Activated naive CD8-positive, alpha-beta T cell treated with anti-CD3 and anti-CD28 coated beads, Interleukin-2, amount 50 U/mL, for 16 hours (primary cell): ENCODE results near the gene NPSR1.
"Not testable (repeated sequence)": the region's sequence is repeated elsewhere in the genome, so short reads cannot be mapped to it uniquely, and the experiment has no call there.

Experiments
- DNase-seq: peaks from one replicate; pipeline ENCODE4 v3.0.0-alpha.2; 2020; ENCODE audit warnings: low read depth, low spot score

The NPSR1 gene, protein sequence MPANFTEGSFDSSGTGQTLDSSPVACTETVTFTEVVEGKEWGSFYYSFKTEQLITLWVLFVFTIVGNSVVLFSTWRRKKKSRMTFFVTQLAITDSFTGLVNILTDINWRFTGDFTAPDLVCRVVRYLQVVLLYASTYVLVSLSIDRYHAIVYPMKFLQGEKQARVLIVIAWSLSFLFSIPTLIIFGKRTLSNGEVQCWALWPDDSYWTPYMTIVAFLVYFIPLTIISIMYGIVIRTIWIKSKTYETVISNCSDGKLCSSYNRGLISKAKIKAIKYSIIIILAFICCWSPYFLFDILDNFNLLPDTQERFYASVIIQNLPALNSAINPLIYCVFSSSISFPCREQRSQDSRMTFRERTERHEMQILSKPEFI

GRCh38 chr7:34657632-34658268 lies at the start of gene NPSR1:
Gene NPSR1 (plus strand): TSS chr7:34658218. CDS start chr7:34658413, 195 bp downstream.
- DNase-seq: no peak

DNA sequence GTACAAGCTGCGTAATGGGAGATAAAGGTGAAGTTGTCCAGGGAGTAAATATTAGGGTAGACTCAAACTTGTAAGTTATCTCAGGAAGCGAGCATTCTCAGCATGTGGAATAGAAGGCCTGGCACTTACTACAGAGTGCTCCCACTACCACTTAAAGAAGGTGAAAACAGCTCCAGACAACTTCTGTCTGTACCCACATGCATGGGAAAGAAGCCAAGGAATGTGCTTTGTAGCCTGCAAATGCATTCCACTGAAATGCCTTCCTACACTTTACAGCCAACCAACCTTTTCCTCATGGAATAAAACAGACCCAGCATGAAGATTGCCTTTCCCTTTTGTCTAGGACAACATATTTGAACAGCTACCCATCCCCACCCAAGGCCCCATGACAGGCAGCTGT lies 45.4 kb upstream of the NPSR1 start:
- no peak for DNase-seq

GRCh38 chr7:34620425-34620824 lies 37.6 kb upstream of the NPSR1 start:
- no peak for DNase-seq

DNA sequence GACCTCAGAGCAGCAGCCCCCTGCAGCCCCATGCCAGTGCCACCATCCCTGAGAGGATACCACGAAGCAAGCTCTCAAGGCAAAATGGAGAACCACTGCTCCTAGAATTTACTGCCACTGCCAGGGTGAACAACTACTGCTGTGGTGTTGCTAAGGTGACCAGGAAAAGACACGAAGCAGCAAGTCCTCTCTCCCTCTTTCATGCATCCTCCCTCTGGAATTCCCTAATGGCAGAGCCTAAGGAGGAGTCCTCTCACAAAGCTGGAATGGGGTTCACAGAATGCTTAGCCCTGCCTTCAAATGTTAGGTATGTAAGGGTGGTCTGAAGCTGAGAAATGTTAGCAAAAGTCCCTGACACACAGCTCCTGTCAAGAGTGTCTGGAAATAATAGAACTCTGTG lies 35.8 kb upstream of the NPSR1 start:
- DNase-seq: no peak

DNA sequence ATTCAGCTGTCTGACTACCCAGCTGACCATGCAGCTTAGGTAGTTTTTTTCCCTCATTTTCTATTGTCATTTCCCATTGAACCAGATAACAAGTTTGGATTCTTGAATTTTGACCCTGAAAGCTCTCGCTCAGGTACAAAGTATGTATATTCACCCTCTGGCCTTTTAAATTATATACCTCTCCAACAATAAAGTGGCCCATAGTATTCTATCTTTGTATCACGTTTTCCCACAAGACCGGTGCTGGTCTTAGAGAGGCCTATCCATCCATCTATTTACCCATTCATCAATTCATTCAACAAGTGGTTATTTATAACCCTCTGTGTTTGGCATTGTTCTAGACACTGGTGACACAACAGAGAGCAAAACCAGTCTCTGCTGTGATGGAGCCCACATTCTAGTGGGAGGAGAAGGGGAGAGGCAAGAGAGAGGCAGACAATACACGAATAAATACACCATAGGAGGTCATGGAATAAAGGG lies 35.2 kb upstream of the NPSR1 start:
- no peak for DNase-seq

DNA sequence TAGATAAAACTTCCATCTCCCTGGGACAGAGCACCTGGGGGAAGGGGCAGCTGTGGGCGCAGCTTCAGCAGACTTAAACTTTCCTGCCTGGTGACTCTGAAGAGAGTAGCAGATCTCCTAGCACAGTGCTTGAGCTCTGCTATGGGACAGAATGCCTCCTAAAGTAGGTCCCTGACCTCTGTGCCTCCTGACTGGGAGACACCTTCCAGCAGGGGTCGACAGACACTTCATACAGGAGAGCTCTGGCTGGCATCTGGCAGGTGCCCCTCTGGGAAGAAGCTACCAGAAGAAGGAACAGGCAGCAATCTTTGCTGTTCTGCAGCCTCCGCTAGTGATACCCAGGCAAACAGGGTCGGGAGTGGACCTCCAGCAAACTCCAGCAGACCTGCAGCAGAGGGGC lies 29.4 kb upstream of the NPSR1 start:
- not testable (repeated sequence) for DNase-seq

- DNase-seq: no peak
Measured at GRCh38 chr7:34652809-34653208, 5.2 kb upstream of the NPSR1 start.

GRCh38 chr7:34653787-34654186 lies 4.2 kb upstream of the NPSR1 start:
- no peak for DNase-seq

DNA sequence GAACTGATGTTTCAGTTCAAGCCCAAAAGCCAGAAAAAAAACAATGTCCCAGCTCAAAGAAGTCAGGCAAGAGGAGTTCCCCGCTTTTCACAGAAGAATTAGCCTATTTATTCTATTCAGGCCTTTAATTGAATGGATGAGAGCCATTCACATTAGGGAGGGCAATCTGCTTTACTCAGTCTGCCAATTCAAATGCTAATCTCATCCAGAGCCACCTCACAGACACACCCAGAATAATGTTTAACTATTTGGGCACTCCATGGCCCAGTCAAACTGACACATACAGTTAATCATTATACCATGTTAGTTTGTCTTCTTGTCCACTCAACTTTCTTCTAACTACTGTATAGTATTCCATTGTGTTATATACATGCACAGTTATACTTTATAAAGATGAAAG lies 2.6 kb upstream of the NPSR1 start:
- no peak for DNase-seq

DNA sequence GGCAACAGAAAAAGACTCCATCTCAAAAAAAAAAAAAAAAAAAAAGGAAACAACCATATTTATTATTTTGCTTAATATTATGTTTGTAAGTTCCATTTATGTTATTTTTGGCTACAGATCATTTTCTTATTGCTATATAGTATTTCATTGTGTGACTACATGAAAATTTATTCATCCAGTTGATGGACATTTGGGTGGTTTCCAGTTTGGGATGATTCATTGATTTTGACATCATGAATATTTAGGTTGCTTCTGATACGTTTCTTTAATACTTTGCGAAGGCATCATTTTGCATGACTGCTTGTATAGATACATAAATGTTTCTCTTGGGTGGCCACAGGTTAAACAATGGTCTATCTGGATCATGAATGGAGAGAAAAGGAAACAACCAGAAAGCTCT lies 2.0 kb upstream of the NPSR1 start:
- DNase-seq: no peak

DNA sequence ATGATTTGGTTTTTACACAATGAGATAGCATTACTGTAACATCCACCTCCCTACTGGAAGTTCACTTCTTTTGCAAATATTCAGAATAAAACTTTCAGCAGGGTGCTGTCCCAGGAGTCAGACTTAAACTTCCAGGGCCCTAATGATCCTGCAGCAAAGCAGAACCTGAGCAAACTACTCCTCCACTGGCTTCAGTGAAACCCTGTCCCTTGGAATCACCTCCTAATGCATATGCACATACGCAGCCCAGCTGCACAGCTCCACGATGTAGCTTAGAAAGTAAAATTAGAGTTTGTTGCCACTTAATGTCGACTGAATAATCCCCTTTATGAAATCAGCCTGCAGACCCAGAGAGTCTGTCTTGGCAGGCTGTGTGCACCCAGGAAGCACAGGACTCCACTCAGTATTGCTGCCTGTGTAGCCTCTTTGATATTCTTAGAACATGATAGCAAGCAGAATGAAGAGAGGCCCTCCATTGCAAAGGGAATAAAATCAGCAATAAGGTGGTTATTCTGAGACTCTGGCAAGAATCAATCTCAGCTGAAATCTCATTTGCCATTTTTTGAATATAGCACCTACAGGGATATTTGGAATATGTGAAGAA lies 1.6 kb downstream of the NPSR1 start:
- no peak for DNase-seq

DNA sequence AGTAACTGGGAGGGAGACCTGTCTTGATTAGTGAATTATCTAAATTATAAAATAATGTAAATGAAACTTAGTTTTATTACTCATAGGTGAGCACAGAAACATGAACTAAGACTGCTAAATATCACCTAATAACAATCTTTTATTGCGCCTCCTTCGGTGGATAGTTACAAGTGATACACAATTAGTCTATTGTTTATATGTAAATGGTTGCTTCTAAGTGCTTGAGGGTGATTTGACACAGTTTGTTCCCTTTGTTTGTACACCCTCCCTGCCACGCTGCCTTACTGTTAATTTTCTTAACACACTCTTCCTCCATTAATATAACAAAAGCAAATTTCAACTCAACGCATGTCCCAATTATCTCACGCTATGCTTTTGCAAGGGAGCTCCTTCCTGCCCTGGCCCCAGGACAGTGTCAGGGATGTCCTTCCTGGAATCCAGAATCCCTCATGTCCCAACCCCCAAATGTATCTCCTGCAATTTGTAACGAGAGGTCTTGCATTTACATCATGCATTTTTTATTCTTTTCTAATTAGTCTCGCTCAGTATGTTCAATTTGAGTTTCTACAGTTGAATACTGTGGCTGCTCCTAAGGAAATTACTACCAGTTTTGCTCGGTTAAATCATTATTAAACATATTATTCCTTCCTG lies 4.2 kb downstream of the NPSR1 start:
- DNase-seq: no peak

DNA sequence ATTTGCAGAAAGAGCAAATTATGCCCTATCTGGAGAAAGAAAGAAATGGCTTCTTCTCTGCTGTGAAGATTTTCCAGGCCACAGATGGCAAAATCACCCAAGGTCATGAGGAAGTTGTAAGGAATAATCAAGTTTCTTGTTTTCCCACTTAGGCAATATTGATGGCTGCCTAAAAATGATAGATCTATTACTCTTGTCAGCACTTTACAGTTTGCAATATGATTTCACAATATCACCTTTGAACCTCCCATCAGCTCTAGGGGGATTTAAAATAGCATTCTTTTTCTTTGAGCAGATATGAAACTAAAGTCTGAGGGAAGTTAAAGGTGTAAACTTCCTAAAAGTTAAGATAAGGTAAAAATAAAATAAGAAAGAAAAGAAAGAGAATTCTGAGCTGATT lies 6.7 kb downstream of the NPSR1 start:
- no peak for DNase-seq

- DNase-seq: no peak
Measured at GRCh38 chr7:34672430-34672829, 14.4 kb downstream of the NPSR1 start.

DNA sequence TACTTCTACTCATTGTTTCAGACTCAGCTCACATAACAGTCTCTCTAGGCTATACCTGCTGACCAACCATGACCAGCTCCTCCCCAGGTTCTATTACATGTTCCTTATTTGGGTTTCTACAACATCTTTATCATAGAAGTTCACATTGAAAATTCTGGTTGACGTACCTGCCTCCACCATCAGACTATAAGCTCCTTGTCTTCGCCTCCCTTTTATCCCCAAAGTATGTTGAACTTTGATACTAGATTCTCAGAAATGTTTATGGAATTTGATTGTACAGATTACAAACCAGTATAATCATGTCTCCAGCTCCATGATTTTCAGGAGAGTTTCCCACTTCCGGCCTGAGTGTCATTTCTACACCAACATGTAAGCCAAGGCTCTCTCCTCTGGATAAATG lies 15.0 kb downstream of the NPSR1 start:
- no peak for DNase-seq

GRCh38 chr7:34675749-34676374 lies 17.8 kb downstream of the NPSR1 start:
- DNase-seq: no peak

DNA sequence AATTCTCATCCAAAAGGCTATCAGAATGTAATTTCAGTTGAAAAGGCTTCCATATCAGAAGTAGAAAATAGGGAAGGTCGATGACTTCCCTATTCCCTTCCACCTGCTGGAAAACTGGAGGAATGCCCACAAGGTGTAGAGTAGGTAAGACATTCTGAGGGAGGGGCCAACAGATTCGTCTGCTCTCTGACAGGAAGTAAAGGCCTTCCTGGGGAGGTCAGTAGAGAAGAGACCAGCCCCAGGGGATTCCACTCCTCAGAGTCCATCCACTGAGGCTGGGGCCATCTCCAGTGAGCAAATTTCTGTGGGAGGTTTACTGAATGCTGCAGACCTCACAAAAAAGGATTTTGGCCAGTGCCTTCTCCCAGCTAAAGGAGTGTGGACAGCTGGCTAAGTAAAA lies 19.5 kb downstream of the NPSR1 start:
- no peak for DNase-seq

GRCh38 chr7:34687529-34687928 lies 29.5 kb downstream of the NPSR1 start:
- no peak for DNase-seq

GRCh38 chr7:34696415-34696814 lies 38.4 kb downstream of the NPSR1 start:
- no peak for DNase-seq

GRCh38 chr7:34709771-34710170 lies 51.8 kb downstream of the NPSR1 start:
- no peak for DNase-seq

GRCh38 chr7:34718867-34719266 lies 60.8 kb downstream of the NPSR1 start:
- DNase-seq: no peak

- no peak for DNase-seq
Measured at GRCh38 chr7:34719636-34720035, 61.6 kb downstream of the NPSR1 start.
